SKM-1 (cell line): ENCODE measurements around the gene TBL1X.

Source experiments
- DNase-seq: peaks from one replicate; lab custom pipeline; 2025; ENCODE audit not compliant: unreplicated experiment; lab: John Stamatoyannopoulos, UW

The TBL1X gene

GRCh38 chrX:9578083-9578779, 113.4 kb downstream of the TBL1X start:
- no peak for DNase-seq

DNA sequence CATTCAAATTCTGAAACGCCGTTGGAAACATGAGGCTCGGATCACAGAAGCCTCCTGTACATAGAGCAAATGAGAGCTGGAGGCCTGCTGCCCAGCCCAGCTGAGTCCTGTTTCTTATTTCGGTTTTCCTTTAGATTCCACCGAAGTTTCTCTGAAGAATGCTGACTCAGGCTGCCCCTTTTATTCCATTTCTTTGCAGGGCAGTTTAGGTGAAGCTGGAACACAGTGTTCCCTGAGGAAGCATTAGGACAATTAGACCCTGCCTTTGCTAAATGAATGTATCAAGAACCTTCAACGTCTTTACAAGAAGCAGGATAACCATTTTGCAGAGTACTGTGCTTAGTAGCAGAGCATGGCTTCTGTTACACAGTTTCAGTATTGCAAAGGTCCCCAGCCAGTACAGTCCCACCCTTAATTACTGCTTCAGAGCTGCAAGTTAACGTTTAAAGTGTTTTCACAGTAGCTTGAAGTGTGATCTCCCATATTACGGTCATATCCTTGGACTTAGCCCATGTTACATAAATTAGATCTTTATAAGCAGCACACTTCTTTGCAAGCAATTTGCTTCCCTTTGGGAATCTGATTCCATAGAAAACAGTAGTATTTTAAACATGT, 117.0 kb downstream of the TBL1X start:
- no peak for DNase-seq

DNA sequence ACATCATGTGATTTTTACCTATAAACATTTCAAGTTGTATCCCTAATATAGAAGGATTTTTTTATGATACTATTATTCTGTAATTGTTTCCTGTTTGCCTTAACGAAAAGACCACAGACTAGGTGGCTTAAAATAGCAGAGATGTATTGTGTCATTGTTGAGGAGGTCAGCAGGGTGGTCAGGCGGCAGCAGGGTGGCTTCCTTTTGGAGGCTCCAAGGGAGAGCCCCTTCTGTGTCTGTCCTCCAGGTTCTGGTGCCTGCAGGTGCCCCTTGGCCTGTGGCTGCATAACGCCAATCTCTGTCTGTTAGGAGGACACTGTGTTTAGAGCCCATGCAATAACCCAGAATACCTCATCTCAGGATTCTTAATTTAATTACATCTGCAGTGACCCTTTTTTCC, 118.1 kb downstream of the TBL1X start:
- DNase-seq, result no peak

GRCh38 chrX:9586992-9587392, 122.1 kb downstream of the TBL1X start:
- DNase-seq, result no peak

DNA sequence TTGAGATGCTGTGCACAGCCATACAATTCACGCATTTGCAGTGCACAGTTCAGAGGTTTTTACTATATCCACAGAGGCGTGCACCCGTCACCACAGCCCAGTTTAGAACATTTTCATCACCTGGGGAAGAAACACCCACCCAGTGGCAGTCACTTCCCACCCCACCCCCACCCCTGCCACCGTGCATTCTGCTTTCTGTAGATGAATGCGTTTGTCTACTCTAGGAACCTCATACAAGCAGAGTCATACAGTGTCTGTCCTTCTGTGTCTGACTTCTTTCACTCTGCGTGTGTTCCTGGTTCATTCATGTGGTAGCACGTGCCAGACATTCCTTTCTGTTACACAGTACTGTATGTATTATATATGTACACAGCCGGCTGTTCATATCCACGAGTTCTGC, 122.8 kb downstream of the TBL1X start:
- no peak for DNase-seq

DNA sequence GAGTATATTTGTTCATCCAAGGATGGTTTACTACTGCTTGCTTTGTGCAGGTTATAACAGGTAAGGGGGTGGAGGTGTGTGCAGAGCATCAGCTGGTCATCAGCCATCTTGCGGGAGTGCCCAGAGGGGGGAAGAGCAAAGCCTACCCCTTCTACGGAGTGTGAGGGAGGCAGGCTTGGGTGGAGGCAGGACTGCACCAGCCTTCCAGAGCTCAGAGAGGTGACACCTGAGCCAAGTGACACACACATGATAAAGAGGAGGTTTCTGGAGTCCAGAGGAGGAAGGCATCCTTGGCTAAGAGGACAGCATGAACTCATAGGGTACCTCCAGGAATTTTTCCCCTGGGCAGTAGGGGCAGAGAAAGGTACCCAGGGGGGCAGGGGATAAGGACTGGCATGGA, 126.6 kb downstream of the TBL1X start:
- no peak for DNase-seq

- no peak for DNase-seq
Measured at GRCh38 chrX:9593756-9594155, 128.9 kb downstream of the TBL1X start.

DNA sequence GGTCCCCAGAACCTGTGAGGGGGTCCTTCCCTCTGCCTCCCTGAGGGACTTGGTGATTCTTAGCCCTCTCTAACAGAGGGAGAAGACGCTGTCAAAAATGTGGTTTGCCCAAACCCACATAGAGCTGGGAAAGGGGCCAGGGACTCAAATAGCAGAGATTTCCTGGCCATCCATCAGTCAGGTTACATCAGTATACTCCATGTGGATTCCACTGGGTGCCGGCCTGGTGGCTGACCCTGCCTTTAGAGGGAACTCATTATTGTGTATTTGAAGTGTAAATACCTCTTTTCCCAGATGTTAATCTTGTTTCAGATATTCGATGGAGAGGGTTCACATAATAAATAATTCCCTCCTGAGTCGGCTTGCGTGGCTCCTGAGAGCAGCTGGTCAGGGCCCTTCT, 130.3 kb downstream of the TBL1X start:
- no peak for DNase-seq

GRCh38 chrX:9596837-9597236, 132.0 kb downstream of the TBL1X start:
- no peak for DNase-seq

DNA sequence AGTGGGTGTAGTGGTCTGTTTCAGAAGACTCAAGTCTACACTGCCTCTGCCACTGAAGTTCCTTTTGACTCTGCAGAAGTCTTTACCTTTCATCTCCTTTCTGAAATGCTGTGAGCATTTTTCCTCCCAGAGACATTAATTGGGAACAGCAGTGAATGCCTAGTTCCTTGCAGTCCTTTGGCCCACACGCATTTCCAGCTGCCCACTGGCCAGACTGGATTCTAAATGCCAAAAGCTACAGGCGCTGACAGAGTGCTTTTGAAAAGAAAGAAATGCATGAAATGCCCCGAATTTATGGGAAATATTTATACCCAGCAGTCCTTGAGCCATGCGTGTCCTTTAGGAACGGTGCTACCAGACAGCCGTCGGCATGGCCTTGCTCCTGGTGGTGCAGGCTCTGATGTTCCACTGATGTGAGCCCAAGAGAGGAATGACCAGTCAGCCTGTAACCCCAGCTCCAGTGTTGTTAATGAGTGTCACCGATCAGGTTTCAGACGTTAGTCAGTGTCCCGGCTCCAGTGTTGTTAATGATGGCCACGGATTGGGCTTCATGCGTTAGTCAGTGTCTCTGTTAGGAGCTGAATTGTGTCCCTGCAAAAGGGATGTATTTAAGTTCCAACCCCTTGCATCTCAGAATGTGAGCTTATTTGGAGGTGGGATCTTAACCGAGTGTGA, 132.6 kb downstream of the TBL1X start:
- DNase-seq, result no peak

DNA sequence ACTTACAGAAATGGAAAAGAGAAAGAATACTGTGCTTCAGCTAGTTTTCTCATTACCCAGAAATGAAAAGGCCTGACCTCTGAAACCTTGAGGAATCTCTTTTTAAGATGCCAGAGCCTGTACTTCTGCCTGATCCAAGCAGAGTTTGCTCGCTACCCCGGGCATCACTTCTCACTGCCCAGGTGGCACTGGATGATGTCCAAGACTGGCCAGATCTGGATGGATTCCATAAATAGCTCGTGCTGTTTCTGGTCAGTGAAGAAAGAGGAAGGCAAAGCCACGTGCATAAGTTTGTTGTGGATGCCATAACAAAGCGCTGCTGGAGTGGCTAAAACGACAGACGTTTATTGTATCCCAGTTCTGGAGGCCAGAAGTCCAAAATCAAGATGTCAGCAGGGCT, 133.5 kb downstream of the TBL1X start:
- DNase-seq, result no peak

GRCh38 chrX:9604111-9604907, 139.5 kb downstream of the TBL1X start:
- no peak for DNase-seq

- DNase-seq, result no peak
Measured at GRCh38 chrX:9604908-9605306, 140.0 kb downstream of the TBL1X start.

DNA sequence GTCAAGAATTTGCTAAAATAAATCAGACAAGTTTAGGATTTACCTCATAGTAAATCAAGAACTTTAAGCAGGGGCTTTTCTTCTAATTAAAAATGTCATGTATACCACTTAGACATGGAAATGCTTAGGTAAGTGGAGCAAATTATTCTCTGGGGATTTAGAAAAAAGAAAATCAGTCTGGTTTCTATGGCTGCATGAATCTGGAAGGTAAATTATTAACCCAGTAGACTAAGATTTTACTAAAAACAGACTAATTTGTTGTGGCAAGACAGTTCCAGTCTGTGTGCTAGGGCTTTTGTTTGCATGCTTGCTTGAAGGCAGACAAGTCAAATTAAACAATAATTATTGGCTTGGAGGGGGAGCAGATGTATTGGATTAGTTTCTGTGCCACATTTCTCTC, 140.6 kb downstream of the TBL1X start:
- no peak for DNase-seq

DNA sequence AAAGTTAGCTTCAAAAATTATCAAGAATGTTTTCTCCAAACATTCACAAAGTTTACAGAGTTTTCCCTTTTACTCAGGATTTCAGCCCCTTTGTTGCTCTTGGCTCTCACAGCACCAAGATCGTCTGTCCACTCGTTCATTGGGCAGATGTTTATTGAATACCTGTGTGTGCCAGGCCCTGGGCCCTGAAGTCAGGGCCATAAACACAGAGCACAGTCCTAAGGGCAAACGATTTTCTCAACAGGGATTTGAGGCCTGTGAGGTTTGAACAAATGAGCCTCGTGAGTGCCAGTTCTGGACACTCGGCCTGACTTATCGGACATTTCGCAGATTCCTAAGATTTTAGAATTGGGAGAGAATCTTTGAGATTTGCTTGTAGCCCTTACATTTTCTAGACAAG, 142.1 kb downstream of the TBL1X start:
- DNase-seq, result no peak

- DNase-seq, result no peak
Measured at GRCh38 chrX:9609499-9609898, 144.6 kb downstream of the TBL1X start.

DNA sequence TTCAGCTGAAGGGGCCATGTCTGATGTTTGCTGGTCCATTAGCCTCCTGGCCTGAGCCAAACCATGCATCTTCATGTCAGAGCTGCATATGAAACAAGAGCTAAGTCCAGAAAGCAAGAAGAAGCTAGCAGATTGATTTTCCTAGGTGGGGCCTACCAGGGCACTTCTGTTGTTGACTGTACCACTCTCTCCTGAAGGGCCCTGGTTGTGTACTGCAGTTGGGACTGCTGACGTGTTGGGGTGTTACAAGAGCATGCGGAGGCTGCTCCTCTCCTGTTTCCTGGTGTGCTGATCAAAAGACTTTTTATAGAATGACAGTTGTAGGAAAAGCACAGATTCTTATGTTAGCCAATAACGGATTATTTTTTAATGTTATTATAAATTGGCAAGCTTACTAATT, 145.1 kb downstream of the TBL1X start:
- DNase-seq, result no peak

DNA sequence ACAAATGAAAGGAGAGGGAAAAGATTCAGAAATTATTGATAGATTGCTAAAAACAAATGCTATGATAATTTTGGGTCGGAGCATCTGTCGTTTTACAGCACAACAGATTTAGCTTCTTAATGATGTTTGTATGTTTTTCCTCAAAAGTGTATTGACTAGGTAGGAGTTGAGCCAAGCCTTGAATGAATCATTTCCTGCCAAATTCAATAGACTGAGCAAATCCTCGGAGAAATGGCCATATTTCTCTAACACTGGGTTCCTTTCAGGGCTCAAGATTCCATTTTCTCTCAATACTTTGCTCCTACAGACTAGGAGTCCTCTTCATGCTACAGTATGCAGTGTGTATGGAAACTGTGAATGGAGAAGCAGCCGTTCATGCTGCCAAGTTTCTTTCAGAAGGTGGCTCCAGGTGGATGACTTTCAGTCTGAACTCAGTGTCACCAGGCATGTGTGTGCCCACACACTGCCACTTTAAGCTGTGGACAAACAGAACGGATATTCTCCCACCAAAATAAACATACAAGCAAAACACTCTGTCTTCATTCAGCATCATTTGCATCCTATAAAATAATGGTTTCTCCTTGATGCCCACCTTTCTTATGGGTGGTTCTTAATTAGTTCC, 146.0 kb downstream of the TBL1X start:
- DNase-seq, result no peak

- DNase-seq, result no peak
Measured at GRCh38 chrX:9611436-9612145, 146.7 kb downstream of the TBL1X start.

- no peak for DNase-seq
Measured at GRCh38 chrX:9612146-9612505, 147.3 kb downstream of the TBL1X start.

DNA sequence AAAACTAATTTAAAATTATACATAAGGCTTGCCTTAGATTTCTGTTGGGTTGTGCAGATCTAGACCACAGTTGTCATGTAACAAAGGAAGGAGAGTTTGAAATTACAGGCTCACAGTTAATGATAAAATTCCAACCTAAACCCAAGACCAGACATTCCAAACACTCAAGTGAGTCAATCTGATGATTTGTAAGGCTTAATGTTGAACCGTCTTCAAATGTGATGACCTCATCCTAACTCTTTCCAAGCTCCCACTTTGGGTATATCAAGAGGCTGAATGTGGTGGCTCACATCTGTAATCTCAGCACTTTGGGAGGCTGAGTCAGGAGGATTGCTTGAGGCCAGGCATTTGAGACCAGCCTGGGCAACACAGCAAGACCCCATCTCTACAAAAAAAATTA, 149.2 kb downstream of the TBL1X start:
- no peak for DNase-seq
